Brain pericyte (primary cell): Measurements from ENCODE around the gene DCC.

Source experiments
- DNase-seq: peaks from one replicate; pipeline ENCODE4 v3.0.0-alpha.2; 2012; ENCODE audit warnings: low read depth, low spot score

The DCC gene

DNA sequence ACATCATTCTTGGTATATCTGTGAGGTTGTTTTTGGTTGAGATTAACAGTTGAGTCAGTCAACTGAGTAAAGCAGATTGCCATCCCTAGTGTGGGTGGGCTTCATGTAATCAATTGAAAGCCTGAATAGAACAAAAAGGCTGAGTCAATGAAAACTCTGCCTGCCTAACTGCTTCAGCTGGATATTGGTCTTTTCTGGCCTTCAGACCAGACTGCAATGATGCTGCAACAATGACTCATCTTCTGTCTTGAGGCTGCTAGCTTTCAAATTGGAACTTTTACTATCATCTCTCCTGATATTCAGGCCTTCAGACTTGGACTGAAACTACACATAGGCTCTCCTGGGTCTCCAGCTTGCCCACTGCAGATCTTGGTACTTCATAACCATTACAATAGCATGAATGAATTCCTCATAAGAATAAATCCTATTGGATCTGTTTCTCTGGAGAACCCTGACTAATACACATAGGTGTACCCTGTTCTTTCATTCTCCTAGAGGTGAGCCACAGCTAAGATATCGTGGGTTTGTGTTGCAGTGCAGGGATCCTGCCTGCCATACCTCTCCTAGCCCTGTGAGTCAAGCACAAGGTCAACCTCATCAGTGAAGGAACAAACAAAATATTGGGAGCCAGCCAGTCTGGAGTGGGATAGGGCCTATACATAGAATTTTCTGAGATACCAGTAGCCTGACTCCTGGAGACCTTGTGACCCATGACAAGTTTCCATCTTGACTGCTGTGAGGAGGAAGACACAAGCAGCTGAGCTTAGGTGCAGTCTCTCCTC lies 473.8 kb downstream of the DCC start:
- no peak for DNase-seq

DNA sequence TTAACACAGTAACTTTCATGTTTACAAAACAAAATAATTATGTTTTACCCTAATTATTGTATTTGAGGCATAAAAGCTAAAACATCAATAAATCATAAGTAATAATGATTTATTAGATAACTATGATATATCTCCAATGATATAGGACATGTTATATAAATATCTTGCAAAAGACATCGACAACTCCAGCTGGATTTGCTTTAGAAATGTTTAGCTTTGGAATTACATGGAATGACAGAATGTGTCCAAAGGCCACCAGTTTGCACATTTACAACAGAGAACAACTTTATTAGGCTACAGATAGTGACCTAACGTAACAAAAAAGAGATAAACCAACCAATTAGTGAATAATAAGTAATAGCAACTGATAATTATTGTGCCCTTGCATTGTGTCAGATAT lies 475.7 kb downstream of the DCC start:
- no peak for DNase-seq

DNA sequence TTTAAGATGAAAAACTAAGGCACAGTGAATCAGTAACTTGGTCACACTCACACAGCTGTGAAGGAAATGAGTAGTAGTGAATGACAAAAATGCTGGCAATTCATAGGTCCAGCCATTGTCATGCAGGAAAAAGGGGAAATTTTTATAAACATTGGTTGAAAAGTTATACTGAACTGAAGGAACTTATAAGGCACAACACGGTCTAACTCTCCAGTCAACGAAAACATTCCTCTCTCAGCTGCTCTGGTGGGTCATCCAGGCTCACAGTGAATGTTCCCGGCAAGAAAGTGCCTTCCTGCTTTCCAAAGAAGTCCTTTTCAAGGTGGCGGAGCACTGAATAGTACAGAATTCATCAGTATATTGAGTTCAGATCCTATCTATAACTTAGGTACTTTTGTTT lies 476.1 kb downstream of the DCC start:
- no peak for DNase-seq

DNA sequence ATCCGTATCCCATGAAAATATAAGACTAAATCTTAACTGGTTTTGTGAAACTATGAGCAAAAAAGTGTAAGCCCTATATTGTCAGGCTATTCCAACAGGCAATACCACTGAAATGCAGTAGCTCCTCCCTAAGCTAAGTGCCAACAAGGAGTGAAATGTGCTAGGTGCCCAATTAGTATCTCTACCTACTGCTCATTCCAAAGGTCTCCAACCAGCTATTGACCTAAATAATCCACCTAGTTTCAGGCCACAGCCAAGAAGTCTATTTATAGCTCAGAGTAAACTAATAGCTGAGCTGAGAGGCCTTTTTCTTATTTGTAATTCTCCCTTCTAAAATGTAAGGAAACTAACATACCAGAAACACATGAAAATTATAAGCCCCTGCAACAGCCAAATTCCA lies 482.2 kb downstream of the DCC start:
- no peak for DNase-seq

DNA sequence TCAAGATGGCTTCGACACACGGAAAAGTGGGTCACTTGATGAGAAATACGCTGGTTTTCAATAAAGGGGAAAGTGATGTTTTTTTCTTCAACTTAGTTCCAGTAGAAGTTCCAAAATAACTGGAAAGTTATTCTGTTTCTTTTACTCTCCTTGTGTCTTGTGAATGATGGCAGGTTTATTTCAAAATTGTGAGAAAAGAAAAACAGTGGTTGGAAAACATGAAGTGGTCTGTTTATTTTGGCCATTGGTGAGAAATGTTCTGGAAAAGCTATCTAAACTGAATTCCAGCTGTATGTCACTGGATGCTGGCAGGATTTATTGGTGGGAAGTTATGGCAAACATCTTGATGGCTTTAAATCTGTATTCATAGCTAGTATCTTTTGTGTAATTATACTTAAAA lies 484.1 kb downstream of the DCC start:
- DNase-seq, result no peak

DNA sequence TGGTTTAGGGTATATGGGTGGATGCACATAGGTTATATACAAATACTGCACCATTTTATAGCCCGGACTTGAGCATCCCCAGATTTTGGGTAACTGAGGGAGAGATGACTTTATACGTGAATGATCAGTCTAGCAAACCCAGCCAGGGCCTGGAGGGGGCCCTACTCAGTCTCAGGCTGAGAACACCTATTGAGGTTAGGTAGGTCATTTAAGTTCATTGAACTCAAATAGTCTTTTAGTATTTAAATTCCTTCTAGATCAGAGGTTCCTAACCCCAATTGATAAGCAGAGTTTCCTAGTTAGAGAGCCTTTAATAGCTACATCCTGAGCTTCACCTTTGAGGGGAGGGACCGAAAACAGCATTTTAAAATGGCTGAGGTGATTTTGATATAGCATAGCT lies 487.0 kb downstream of the DCC start:
- no peak for DNase-seq

DNA sequence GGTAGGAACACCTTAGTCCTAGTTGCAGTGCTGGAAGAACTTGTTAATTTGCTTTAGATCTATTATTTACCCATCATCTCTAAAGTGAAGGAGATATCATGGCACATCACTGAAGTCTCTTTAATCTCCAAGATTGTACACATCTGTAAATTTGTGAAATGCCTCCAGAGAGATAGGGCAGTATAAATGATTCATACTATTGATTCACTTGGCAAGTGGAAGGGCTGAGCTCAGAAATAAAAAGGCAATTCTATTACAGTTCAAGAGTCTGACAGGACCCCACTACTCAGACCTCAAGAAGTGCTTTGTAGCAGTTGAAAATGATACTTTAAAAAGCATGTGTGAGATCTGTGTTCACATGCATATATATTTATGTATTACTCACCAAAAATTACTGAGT lies 489.3 kb downstream of the DCC start:
- DNase-seq, result no peak

DNA sequence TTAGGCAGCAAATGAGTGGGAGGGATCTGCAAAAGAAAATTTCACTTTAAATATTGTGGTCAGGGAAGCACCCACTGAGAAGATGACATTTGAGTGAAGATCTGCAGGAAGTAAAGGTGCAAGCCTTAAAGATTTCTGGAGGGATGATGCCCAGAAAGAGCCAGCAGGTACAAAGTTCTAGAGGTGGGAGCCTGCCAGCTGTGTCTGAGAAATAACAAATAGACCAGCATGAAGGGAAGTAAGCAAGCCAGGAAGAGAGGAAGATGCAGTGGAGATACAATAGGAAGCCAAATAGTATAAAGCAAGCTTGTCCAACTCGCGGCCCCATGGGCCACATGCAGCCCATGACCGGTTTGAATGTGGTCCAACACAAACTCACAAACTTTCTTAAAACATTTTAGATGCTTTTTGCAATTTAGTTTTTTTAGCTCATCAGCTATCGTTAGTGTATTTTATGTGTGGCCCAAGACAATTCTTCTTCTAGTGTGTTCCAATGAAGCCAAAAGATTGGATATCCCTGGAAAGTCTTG lies 489.9 kb downstream of the DCC start:
- no peak for DNase-seq

DNA sequence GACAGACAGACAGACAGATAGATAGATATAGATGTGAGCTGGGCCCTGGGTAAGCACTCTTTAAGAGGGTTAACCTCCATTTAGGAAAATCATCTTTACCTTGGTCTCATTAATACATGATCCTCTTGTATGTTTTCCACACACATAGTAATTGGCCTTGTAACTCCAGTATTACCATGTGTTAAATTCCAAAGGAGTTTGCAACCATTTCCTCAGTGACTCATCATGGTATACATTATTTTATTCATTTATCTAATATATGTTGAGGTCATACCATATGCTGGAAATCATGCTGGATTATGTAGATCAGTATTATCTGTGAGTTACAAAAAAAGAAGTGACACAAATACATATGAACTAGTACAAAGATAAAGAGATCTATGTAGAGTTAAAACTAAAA lies 504.3 kb downstream of the DCC start:
- DNase-seq, result no peak

DNA sequence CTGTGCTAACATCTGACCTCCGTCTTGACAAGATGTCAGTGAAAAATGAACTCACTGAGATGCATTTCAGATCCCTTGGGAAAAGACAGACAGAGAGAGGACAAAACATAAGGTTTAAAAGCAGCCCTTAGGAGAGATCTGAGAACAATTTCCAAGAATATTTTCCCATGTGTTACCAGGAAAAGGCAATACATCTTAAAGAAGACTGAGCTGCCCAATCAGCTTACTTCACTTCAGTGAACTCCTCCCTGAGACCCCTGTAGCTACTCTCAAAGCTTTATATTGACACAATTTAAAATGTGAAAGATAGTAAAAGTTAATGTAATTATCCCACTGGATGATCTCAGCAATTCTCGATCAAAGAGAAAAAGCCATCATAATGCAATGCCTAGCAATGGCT lies 505.0 kb downstream of the DCC start:
- DNase-seq, result no peak

DNA sequence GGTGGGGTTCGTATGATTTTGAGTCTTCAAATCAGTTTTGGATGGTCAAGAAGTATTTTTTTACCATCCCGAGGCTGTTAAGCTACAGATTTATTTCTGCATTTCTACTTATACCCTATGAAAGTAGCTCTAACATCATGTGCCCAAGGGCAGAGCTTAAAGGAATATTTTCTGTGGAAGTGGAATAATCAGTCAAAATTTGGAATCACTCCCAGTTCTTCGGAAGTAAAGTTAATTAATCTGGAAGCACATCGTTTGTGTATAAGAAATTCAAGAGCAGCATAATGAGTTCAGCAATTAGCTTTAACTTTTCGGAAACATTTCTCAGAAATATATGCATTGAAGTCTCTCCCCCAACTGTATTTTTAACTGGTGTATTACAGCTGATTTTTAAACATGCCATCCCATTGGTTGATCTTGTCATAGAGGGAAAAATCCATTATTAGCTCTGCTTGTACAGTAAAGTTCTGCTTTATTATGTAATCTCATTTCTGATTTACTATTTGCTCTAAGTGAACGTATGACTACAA lies 510.1 kb downstream of the DCC start:
- no peak for DNase-seq

DNA sequence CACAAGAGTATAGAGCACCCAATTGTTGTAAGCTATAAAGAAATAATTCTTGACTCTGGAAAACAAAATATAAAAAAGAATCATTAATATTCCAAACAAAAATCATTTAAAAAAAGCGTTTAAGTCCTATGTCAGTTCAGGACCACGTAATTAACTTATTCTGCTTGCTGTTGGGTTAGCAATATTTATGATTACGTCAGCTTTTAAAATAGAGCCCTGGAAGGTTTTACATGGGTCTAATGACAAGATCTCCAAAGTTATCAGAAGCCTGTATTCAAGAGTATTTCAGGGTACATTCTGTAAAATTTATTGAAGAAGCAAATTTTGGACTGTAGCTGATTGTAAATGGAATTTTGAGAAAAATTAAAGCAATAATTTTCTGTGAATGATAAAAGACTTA lies 521.6 kb downstream of the DCC start:
- no peak for DNase-seq

DNA sequence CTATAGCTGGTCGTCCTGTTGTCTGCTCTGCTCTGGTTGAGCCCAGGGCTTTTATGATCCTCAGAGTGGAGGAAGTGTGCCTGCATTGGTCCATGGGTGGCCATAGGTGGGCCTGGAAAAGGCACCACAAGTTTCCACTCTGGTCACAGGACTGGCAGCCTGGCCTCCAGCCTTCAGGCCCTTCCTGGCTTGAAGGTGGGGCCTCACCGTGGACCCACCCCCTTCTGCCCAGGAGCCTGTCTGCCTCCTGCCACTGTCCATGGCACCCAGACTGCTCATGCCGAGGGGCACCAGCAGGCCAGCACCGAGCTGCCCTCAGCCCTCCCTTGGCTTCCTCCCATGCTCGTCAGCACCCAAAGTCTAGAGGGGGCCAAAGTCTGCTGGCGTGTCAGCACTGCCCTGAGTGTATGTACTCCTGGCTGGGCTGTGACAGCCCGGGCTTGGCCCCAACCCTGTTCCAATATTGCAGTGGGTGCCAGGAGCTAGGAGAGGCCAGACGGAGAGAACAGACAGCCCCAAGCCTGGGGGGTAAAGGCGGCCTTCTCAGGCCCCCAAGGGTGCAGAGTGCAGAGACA lies 529.4 kb downstream of the DCC start:
- DNase-seq, result no peak

DNA sequence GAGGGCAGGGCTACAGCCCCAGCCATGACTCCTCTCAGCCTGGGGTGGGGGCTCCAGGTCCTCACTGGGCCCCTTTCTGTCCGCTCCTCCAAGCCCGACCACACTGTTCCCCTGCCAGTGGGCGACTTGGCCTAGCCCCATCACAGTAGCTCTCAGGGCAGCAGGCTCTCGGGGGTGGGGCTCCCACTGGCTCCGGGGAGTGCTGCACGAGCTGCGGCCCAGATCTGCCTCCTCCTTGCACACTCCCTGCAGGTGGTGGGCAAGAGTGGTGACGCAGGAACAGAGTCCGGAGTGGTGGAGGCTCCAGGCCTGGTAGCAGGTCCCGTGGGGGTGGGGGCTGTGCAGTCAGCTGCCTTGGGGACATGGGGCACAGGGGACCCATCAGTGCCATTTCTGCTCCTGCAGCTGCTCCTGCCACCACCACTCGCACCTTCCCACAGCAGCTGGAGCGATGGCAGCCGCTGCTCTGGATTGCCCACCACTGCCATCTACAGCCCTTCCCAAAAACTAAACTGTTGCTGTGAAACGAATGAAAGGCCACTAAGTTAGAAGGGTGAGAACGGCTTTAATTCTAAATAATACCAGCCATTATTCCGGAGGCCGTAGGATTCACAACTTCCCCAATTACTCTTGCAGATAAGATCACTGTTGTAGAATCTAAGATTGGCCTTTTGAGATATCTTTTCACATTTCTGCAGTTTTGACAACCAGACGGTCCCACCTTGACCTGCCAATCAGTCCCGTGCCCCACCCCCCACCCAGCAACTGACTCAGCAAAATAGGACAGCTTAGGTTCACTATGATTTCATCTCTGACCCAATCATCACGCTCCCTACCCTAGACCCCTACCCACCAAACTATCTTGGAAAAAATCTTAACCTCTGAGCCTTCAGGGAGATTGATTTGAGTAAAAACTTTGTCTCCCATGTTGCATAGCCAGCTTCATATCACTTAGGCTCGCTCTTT lies 530.2 kb downstream of the DCC start:
- DNase-seq, result no peak

DNA sequence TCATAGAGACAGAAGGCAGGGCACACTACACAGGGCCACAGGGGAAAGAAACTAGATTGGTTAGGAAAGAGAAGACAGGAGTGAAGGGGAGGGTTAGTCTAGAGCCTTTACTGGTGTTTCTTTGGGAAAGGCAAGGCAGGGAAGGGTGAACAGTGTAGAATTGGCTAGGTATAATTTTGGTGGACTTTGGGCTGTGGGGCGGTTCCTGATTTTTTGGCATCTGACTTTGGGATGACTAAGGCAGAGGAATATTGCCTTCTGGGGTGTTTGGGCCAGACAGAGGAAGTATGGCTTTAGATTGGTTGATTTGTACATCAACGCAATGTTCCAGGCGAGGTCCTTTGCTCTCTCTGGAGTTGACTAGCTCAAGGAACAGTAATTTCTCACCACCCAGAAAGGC lies 534.8 kb downstream of the DCC start:
- no peak for DNase-seq

DNA sequence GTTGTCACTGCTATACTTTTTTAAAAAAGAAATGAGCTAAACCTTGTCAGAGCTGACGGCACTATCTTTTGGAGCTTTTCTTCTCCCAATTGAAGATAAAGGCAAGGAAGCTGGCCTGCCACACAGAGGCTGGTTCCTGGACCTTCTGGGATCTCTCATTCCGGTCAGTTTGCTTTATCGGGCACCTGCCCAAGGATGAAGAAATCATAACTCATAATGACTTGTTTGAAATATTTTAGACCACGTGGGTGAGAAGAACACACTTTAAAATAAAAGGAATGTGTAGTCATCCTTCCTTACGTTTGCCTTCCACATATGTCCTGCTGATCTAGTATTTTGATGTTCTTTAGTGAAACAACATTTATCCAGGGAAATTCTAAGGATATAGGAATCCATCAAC lies 535.7 kb downstream of the DCC start:
- DNase-seq, result no peak

DNA sequence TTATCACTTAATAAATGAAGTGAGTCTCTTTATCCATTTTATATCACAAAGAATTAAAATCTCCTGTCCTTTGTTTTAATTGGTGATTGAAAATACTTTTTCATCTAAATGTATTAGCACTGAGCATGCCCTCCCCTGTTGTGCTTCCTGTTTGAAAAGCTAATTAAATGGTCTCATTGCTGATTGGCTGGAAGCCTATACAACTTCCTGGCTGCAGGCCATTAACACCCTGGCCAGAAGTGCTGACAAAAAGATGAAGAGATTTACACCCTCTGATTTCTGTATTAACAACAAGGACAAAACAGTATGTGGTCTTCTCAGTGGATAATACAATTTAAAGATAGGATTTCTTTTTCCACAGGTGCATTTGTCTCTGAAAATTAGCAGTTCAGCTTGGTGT lies 548.0 kb downstream of the DCC start:
- DNase-seq, result no peak

DNA sequence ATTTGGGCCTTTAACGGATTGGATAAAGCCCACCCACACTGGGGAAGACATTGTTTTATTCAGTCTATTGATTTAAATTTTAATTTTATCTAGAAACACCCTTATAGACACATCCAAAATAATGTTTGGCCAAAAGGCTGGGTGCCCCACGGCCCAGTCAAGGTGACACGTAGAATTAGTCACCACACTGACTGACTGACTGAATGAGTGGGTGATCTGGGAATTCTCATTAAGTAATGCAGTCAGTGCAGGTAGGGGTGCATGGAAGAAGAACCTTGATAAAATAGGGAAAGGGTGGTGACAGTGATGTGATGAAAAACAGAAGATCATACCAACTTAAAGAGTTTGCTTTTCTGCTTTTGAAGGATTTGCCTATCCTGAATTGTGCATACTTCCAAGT lies 554.8 kb downstream of the DCC start:
- no peak for DNase-seq

DNA sequence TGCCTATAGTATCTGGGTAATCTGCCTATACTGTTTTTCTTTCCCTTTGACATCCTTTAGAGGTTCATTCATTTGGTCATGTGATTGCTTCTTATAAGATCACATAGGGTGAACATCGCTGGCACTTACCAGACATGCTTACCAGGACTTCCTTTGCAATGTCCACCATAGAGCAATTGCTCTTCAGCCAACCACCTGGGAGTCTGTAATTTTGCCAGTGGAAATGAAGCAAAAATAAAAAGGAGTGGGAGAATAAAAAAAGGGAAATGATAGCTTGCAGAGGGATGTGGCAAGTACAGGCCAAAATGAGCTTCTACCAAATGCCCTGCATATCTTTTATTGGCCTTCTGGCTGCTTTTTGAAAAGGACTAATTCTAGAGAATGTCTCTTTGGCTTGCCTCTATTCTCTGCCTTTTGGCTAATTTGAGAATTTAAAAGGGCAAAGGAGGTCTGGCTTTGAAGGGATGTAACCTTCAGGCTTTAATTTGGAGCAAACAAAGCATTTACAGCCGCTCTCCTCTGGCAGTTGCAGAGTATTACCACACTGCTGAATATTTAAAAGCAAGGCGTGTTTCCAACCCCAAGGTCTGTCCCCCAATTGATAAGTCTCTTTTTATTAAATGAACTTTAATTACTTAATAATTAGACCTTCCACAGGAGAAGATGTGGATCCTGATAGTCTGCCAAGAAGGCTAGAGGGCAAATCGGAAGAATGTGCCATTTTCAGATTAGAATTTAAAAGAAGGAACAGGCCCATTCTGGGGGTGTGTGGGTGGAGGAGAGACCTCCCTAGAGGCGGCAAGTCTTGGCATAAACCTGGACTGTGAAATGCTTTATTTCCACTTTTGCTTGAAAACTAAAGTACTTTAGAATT lies 557.9 kb downstream of the DCC start:
- no peak for DNase-seq

DNA sequence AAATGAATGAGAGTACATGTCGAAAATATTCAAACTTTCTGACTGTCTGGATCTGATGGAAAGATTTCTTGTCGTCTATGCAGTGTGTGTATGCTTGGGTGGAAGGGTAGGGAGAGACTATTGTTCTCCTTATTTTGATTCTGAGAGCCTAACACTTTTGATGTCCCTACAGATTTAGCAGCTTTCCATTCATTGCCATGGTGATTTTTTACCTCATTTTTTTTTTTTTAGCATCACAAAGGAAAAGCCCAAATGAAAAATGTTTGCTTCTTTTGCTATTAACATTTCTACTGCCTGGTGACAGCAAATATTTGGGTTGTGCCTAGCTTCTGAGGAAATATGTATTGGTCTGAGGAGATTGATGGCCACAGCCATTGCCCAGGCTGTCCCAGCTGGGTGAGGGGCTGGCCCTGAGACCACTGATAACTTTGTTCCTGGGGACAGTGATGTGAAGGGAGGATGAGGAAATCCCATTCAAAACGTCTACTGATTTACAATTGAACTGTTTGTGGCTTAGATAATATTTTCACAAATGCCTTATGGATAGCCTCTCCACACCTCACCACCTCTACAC lies 558.6 kb downstream of the DCC start:
- DNase-seq, result no peak

DNA sequence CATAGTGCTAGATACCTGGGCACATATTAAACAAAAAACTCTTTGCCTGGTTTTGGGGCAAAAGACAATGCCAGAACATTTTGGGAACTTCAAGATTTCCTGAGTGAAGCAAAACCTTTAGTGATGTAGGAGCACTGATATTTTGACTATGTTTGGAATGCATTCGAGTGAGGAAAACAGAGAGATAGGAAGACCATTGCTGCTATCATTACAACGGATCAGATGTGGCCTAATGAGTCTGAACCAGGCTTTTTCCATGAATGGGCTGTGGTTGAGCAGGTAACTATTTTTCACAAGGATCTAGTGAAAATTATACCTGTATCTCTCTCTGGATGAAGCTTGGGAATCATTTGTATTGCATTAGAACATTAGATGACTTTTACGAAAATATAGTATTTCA lies 562.2 kb downstream of the DCC start:
- DNase-seq, result no peak
